GDM1 (cell line): ENCODE measurements around the gene SLC15A5.

Experiments used
- DNase-seq: peaks from one replicate; lab custom pipeline; 2025; lab: John Stamatoyannopoulos, UW

The SLC15A5 gene

GRCh38 chr12:16277585-16277984 lies at the start of gene SLC15A5:
Gene SLC15A5, minus strand, starts transcription at chr12:16277685. Its CDS starts 0 bp downstream, at chr12:16277685.
- DNase-seq = no peak

DNA sequence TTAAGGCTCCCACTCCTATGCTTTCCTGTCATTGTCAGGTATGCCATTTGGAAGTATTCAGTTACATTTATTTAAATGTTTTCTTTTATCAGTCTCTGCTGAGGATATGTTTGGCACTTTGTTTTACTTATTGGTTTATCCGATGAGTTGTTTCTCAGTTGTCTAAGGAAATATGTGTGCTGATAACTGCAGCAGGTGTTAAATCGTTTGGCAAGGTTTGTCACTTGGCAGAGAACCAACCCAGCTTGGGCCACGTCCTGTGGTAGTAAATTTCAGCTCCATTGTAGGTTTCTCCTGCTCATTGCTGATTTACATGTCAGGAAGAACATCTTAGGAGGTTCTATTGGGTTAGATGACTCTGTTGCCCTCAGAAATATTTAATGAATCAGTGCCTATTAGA lies 47.9 kb upstream of the SLC15A5 start:
- DNase-seq = no peak

GRCh38 chr12:16324772-16325171 lies 47.3 kb upstream of the SLC15A5 start:
- no peak for DNase-seq

- no peak for DNase-seq
These were observed 46.8 kb upstream of the SLC15A5 start for GRCh38 chr12:16324272-16324671.

DNA sequence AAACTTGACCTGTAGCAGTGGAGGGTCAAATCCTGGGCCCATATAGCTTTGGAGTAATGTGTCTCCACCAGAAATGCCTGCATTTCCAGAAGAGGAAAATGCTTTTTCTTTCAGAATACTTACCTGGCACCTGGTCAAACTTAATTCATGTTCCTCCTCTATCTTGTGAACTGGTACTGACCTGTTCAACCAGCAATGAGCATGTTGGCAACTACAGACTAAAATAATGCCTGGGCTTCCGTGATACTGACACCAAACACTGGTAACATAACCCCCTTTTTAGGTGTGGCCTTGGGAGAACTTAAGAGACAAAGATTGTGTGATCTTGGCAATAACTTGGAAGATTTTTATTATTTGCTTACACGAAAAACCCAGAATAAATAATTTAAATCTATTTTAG lies 46.2 kb upstream of the SLC15A5 start:
- DNase-seq = no peak

DNA sequence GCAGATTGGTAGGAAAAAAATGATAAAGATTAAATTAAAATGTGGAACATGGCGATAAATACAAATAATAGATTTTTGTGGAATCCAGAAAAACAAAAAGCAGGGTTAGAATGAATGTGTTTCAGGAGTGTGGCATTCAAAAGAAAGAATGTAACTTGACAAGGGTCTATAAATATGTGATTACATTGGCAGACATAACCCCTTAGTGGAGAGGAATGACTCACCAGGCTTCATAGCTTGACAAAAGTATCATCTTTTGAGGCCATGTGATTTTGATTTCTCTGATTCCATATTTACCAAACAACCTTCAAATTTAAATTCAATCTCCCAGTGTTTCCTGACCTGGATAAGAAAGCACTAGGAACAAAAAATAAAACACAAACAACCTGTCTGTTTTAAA lies 45.5 kb upstream of the SLC15A5 start:
- no peak for DNase-seq

- no peak for DNase-seq
These were observed 33.4 kb upstream of the SLC15A5 start for GRCh38 chr12:16310934-16311333.

DNA sequence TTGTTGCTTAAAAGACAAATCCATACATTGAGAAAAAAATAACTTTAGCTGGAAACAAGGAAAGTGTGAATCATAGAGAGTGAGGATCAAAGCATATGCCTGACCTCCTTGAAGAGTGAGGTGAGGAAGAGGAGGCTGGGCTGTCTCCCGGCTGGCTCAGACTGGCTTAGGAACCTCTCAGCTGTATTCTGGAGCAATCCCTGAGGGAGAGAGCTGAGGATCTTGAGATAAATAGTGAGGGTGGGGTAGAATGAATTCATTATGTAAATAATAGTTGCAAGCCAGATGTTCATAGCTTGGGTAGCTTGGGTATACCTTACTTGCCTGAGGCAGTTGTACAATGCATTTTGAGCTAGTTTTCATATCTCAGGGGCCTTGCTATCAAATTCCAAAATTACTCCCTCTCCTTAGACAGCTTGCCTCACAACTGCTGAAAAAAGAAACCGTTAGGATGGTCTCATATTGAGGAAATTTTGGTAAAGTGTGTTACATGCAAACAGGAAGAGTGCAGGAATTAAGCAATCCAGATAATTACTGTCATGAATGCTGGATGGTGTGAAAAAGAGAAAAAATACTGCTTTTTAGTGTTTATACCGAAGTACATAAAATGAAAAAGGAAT lies 30.5 kb upstream of the SLC15A5 start:
- DNase-seq = no peak

- DNase-seq = no peak
These were observed 26.5 kb upstream of the SLC15A5 start for GRCh38 chr12:16303939-16304338.

- no peak for DNase-seq
These were observed 23.3 kb upstream of the SLC15A5 start for GRCh38 chr12:16300736-16301135.

DNA sequence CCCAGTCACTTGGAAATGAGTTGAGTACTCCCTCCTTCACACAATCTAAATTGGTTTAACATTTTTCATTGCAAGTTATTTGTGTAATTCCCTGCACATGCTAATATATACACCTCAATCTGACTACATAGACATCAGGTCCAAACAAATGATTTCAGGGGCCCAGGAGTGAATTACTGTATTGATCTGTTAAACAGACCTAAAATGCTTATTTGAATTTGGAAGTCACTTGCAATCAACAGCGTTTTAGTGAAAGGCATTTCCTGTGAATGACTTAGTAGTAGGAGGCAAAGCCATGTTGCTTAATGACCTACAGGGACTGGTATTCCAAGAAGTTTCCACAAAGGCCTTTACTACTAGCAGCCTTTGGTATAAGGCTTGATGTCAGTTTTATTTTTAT lies 22.6 kb upstream of the SLC15A5 start:
- no peak for DNase-seq

DNA sequence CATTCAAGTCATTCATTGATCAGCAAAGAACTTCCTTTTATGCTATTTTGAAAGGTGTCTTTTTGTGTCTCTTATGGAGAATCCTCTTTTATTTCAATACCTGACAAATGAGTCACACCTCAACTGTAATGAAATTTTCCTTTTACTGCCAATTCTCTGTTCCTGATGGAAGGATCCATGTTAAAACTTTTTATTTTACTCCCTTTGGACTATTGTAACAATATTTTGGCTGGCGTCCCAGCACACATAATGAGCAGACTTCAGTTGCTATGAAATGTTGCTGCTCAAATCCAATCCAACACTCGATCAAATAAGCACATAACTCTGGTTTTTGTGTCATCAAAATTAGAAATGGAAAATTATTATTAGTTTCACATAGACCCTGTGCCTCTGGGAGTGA lies 21.9 kb upstream of the SLC15A5 start:
- no peak for DNase-seq

DNA sequence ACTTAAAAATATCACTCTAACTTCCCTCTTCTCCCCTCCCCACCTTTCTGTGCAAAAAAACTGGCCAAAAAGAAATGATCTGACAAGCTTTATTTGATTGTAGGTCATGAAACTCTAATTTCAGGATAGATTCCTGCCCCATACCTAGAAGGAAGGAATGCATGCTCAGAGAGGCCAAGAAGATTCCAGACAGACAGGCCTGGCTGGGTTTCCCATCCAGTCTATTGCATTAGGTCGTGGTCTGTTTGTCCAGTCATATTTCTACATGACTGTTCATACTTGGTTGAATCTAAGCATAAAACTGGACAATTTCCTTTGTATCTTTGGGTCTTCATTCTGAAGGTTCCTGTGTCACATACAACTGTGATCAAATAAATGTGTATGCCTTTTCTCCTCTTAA lies 20.0 kb upstream of the SLC15A5 start:
- no peak for DNase-seq

GRCh38 chr12:16294376-16294956 lies 17.0 kb upstream of the SLC15A5 start:
- DNase-seq = no peak

DNA sequence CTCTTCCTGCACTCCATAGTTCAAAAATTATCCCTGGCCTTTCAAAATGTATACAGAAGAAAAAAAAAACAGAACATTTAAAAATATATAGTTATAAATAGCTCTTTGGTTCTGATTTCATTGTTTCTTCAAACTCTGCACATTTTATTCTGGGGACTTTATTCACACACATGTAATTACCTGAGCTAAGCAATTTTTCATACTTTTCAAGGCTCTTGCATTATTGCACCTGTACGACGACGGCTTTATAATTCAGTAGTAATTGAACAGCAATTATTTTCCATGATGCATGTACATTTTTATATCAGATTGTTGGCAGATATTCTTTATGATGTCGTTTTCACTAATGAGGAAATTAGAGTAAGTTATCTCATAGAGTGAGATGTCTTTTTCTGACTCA lies 13.5 kb upstream of the SLC15A5 start:
- DNase-seq = no peak

GRCh38 chr12:16285586-16285985 lies 8.1 kb upstream of the SLC15A5 start:
- no peak for DNase-seq

DNA sequence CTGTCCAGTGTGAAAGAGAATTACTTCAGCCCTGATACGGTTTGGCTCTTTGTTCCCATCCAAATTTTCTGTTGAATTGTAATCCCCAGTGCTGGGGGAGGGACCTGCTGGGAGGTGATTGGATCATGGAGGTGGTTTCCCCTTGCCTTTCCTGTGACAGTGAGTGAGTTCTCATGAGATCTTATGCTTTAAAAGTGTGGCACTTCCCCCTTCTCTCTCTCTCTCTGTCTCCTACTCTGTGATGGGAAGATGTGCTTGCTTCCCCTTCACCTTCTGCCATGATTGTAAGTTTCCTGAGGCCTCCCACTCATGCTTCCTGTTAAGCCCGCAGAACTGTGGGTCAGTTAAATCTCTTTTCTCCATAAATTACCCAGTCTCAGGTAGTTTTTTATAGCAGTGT lies 5.5 kb upstream of the SLC15A5 start:
- no peak for DNase-seq

GRCh38 chr12:16282081-16282480 lies 4.6 kb upstream of the SLC15A5 start:
- DNase-seq = no peak

DNA sequence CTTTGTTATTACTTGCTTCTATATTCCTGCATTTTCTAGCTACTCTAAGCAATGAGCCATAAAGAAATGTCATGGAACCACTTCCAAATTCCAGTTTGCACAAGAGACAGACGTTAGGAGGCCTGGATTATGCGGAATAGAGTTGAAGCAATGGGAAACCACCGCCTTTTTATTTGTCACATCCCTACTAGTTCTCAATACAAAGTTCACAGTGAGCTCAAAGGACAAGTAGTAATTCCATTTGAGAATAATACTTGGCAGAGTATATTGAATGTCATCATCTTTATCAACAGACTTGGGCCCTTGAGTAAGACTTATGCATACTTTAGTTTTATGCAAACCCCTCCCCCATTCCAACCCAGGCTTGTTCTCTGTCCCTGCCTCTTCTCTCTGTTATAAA lies 3.7 kb upstream of the SLC15A5 start:
- no peak for DNase-seq

DNA sequence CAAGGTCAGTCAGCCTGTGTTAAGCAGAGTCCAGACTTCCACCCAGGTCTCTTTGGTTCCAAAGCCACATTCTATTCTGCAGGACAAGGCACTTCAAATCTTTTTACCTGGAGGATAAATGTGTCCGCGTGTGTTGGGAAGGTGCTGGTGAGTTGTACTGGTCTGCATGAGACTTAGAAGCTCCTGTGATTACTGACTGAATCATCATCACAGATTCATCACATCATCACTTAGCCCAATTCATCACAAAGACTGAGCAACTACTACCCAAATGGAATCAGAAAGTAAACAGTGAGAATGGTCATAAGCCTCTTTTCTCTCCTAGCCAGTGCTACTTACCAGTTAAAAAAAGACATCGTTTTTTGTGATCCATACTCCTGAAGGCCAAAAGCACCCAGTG lies 5.3 kb downstream of the SLC15A5 start:
- no peak for DNase-seq

DNA sequence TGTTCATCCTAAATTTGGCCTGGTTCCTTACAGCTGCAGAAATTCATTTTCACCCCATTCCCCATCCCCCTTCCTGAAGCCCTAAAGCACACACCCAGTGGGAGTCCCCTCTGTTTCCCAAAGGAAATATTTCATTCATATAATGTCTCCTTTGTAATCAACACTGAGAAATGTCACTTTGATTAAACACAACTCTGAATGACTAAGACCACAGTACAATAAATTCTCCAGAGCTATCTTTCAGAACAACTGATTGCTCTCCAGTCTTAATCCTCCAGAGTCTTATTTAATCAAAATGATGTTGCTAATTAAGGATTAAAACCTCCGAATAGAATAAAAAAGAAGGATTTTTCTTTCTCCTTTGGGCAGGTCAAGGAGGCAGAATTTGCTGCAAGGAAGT lies 6.4 kb downstream of the SLC15A5 start:
- DNase-seq = no peak

GRCh38 chr12:16269946-16270345 lies 7.5 kb downstream of the SLC15A5 start:
- no peak for DNase-seq

DNA sequence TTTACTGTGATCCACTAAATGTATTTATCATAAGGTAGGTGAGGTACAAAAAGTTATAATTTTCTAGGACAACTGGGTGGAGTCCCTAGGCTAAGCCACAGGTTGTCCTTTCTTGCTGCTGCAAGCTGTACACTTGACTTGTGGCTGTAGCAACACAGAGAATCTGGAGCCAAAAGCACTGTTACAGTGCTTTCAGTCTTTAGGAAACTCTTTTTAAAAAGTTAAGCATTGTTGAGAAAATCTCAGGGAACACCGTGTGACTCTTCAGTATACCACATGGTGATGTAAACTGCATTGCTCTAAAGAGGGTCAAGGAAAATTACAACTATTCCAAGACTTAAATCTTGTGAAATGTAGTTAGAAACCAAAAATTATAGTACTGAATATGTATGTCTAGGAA lies 11.4 kb downstream of the SLC15A5 start:
- DNase-seq = no peak

- no peak for DNase-seq
These were observed 15.5 kb downstream of the SLC15A5 start for GRCh38 chr12:16261944-16262475.
